ENCODE data around the gene NPTX1. TPM values are rescaled to one million over a fixed set of nuclear protein-coding genes. Genes with fewer than 3 reads are reported as not detected.
A peak's percentile ranks its signal among the peaks of the same experiment; 100 is the strongest.

NPTX1 gene
- total and polyA plus RNA-seq, 2 of the 13 experiments (the other 11 are each of a cell fraction or from before 2014, with no cell fraction given): 0.01 TPM; not detected in 1

GRCh38 chr17:80454557-80455335, 21.7 kb downstream of the NPTX1 start (continued):
- TF ChIP-seq NFAT5 (CRISPR knock-in tag; IDR thresholded peaks at IDR 0.05) (peak; percentile 90), CC2D1A (CRISPR knock-in tag; IDR thresholded peaks at IDR 0.05) (no peak; the same call in none of the 2 replicates), ZSCAN5A (CRISPR knock-in tag; IDR thresholded peaks at IDR 0.05; ENCODE audit: borderline replicate concordance) (no peak; the same call in 1 of the 2 replicates), FLYWCH1 (CRISPR knock-in tag; IDR thresholded peaks at IDR 0.05) (peak; percentile 84; the same call in 1 of the 2 replicates), FOXJ3 (CRISPR knock-in tag; IDR thresholded peaks at IDR 0.05; ENCODE audit: borderline replicate concordance) (peak; percentile 11; the same call in 1 of the 2 replicates), ZBTB42 (CRISPR knock-in tag; IDR thresholded peaks at IDR 0.05) (peak; percentile 85), POLR2G (IDR thresholded peaks at IDR 0.05; ENCODE audit: low read depth, low read length) (peak; percentile 90), ZBTB40 (IDR thresholded peaks at IDR 0.05) (peak; percentile 34; the same call in 1 of the 2 replicates), ZBTB40 (CRISPR knock-in tag; IDR thresholded peaks at IDR 0.05) (peak; percentile 91), ZNF367 (CRISPR knock-in tag; IDR thresholded peaks at IDR 0.05; ENCODE audit: borderline replicate concordance) (peak; percentile 85; the same call in 1 of the 2 replicates), SYNCRIP (IDR thresholded peaks at IDR 0.05; ENCODE audit: insufficient read depth, low read depth, low read length) (no peak), JUNB (CRISPR knock-in tag; IDR thresholded peaks at IDR 0.05; ENCODE audit: borderline replicate concordance) (no peak), SAP130 (CRISPR knock-in tag; IDR thresholded peaks at IDR 0.05; ENCODE audit: low read depth) (peak; percentile 74)
